H9 (cell line): ENCODE data around the gene TBC1D17. TPM values are rescaled to one million over a fixed set of nuclear protein-coding genes. Genes with fewer than 3 reads are reported as not detected.

Source experiments
- DNase-seq: peaks from one replicate; pipeline ENCODE4 v3.0.0-alpha.2; 2017
- H2AFZ ChIP-seq: one replicate; pipeline ENCODE4 v1.6.1; 2013; ENCODE audit warnings: mild to moderate bottlenecking, low read length, control low read depth, moderate library complexity
- H2AK5ac ChIP-seq: 2 replicates; pipeline ENCODE4 v1.6.1; 2013; ENCODE audit warnings: low read length, control low read depth, mixed read lengths; ENCODE audit not compliant: insufficient read length
- H2BK120ac ChIP-seq: one replicate; pipeline ENCODE4 v1.6.1; 2013; ENCODE audit warnings: low read depth, mild to moderate bottlenecking, low read length, control low read depth, inconsistent platforms; ENCODE audit not compliant: poor library complexity, severe bottlenecking
- H2BK12ac ChIP-seq: 2 replicates; pipeline ENCODE4 v1.6.1; 2013; ENCODE audit warnings: low read length, control low read depth, mixed read lengths, low read depth; ENCODE audit not compliant: insufficient read length
- H2BK15ac ChIP-seq: 2 replicates; pipeline ENCODE4 v1.6.1; 2013; ENCODE audit warnings: low read depth, low read length, control low read depth
- H2BK20ac ChIP-seq: one replicate; pipeline ENCODE4 v1.6.1; 2013; ENCODE audit warnings: low read depth, mild to moderate bottlenecking, low read length, control low read depth, inconsistent platforms; ENCODE audit not compliant: poor library complexity, severe bottlenecking
- H2BK5ac ChIP-seq: 2 replicates; pipeline ENCODE4 v1.6.1; 2013; ENCODE audit warnings: low read length, control low read depth, mixed read lengths; ENCODE audit not compliant: insufficient read length
- H3K14ac ChIP-seq: 2 replicates; pipeline ENCODE4 v1.6.1; 2013; ENCODE audit warnings: low read length, control low read depth; ENCODE audit not compliant: insufficient read depth
- H3K18ac ChIP-seq: 2 replicates; pipeline ENCODE4 v1.6.1; 2013; ENCODE audit warnings: low read depth, mild to moderate bottlenecking, mixed read lengths, low read length, control low read depth; ENCODE audit not compliant: insufficient read length
- H3K23ac ChIP-seq: 2 replicates; pipeline ENCODE4 v1.6.1; 2013; ENCODE audit warnings: low read length, control low read depth, mixed read lengths, low read depth; ENCODE audit not compliant: insufficient read length
- H3K23me2 ChIP-seq: 2 replicates; pipeline ENCODE4 v1.6.1; 2013; ENCODE audit warnings: low read depth, mild to moderate bottlenecking, mixed read lengths, low read length, control low read depth; ENCODE audit not compliant: insufficient read length, poor library complexity, severe bottlenecking
- H3K27ac ChIP-seq: 2 replicates; pipeline ENCODE4 v1.5.1; 2013; ENCODE audit warnings: low read length, control low read depth, mixed read lengths, low read depth; ENCODE audit not compliant: insufficient read length
- H3K27me3 ChIP-seq: 2 replicates; pipeline ENCODE4 v1.6.1; 2013; ENCODE audit warnings: low read length, control low read depth, inconsistent platforms; ENCODE audit not compliant: insufficient read depth
- H3K4ac ChIP-seq: 2 replicates; pipeline ENCODE4 v1.6.1; 2013; ENCODE audit warnings: low read depth, mild to moderate bottlenecking, control low read depth, inconsistent platforms, low read length, moderate library complexity
- H3K4me1 ChIP-seq: 2 replicates; pipeline ENCODE4 v1.6.1; 2013; ENCODE audit warnings: low read length, control low read depth, inconsistent platforms; ENCODE audit not compliant: insufficient read depth
- H3K4me2 ChIP-seq: 2 replicates; pipeline ENCODE4 v1.6.1; 2013; ENCODE audit warnings: low read length, control low read depth, mixed read lengths; ENCODE audit not compliant: insufficient read length, insufficient read depth
- H3K56ac ChIP-seq: 2 replicates; pipeline ENCODE4 v1.6.1; 2013; ENCODE audit warnings: low read depth, mild to moderate bottlenecking, mixed read lengths, low read length, control low read depth; ENCODE audit not compliant: insufficient read length
- H3K79me1 ChIP-seq: 2 replicates; pipeline ENCODE4 v1.6.1; 2013; ENCODE audit warnings: low read depth, mild to moderate bottlenecking, moderate library complexity, low read length, control low read depth, inconsistent platforms; ENCODE audit not compliant: insufficient read depth, poor library complexity, severe bottlenecking
- H3K79me2 ChIP-seq: 2 replicates; pipeline ENCODE4 v1.6.1; 2013; ENCODE audit warnings: low read length, control low read depth, inconsistent platforms; ENCODE audit not compliant: insufficient read depth
- H3K9ac ChIP-seq: 2 replicates; pipeline ENCODE4 v1.6.1; 2013; ENCODE audit warnings: low read length, control low read depth, mixed read lengths; ENCODE audit not compliant: insufficient read length; ENCODE audit errors: extremely low read depth
- H3K9me3 ChIP-seq: one replicate; pipeline ENCODE4 v1.6.1; 2013; ENCODE audit warnings: low read depth, low read length, inconsistent platforms; ENCODE audit not compliant: control insufficient read depth
- H3T11ph ChIP-seq: one replicate; pipeline ENCODE4 v1.6.1; 2013; ENCODE audit warnings: mild to moderate bottlenecking, low read length, control low read depth, inconsistent platforms
- H4K20me1 ChIP-seq: one replicate; pipeline ENCODE4 v1.6.1; 2013; ENCODE audit not compliant: control insufficient read depth, insufficient read length, insufficient read depth
- H4K5ac ChIP-seq: 2 replicates; pipeline ENCODE4 v1.6.1; 2013; ENCODE audit warnings: low read depth, mild to moderate bottlenecking, mixed read lengths, low read length, control low read depth; ENCODE audit not compliant: insufficient read length
- H4K8ac ChIP-seq: replicated peaks from 2 replicates; pipeline ENCODE4 v1.6.1; 2013; ENCODE audit warnings: low read length, control low read depth, mixed read lengths, low read depth; ENCODE audit not compliant: insufficient read length
- H4K91ac ChIP-seq: 2 replicates; pipeline ENCODE4 v1.6.1; 2013; ENCODE audit warnings: low read depth, mild to moderate bottlenecking, moderate library complexity, mixed read lengths, low read length, control low read depth; ENCODE audit not compliant: insufficient read length
- H3K27ac Mint-ChIP-seq, 3 experiments: 2 replicates in 2 of 3; 3 replicates in 1 of 3; pipeline ENCODE4 v1.8.0; 2020 to 2021; ENCODE audit warnings: mixed read lengths in 3 of 3, mild to moderate bottlenecking in 1 of 3, moderate library complexity in 1 of 3
- H3K27me3 Mint-ChIP-seq: 2 replicates; pipeline ENCODE4 v1.8.0; 2021; ENCODE audit warnings: low read depth, mild to moderate bottlenecking, moderate library complexity, mixed read lengths
- H3K36me3 Mint-ChIP-seq, 3 experiments: 2 replicates in 2 of 3; 3 replicates in 1 of 3; pipeline ENCODE4 v1.8.0; 2020 to 2021; ENCODE audit warnings: low read depth in 3 of 3, mixed read lengths in 3 of 3; ENCODE audit not compliant: insufficient read depth in 1 of 3
- H3K4me1 Mint-ChIP-seq, 2 experiments: 2 replicates each; pipeline ENCODE4 v1.8.0; 2020; ENCODE audit warnings: mixed read lengths in 2 of 2
- H3K4me3 Mint-ChIP-seq, 2 experiments: 2 replicates in 1 of 2; 3 replicates in 1 of 2; pipeline ENCODE4 v1.8.0; 2020 to 2021; ENCODE audit warnings: mild to moderate bottlenecking in 2 of 2, mixed read lengths in 2 of 2, moderate library complexity in 1 of 2
- H3K9me3 Mint-ChIP-seq, 2 experiments: 2 replicates in 1 of 2; 3 replicates in 1 of 2; pipeline ENCODE4 v1.8.0; 2020; ENCODE audit warnings: mild to moderate bottlenecking in 2 of 2, mixed read lengths in 2 of 2, moderate library complexity in 1 of 2
- CTCF ChIP-seq: fragments of 200-600 bp; sonication (generic); conservative IDR thresholded peaks from 3 replicates; pipeline ENCODE4 v1.8.0; 2021; ENCODE audit warnings: antibody characterized with exemption, mild to moderate bottlenecking
- WGBS: extraction: QIAGEN DNeasy Blood & Tissue Kit; methylation state at CpG from one replicate; pipeline ENCODE4 v1.1.7; 2013; ENCODE audit warnings: missing lambda C conversion rate, low lambda C conversion rate, mixed read lengths; ENCODE audit not compliant: insufficient read length; ENCODE audit errors: extremely low coverage; 5-methylcytosine and 5-hydroxymethylcytosine counted together
- total RNA-seq: library from RNA; stranded (reverse); gene quantifications from 2 replicates; pipeline ENCODE4 v1.2.1, GENCODE V29; 2021

Gene TBC1D17
- total RNA-seq, 1 experiment from 2014 or later = 33.6 TPM

GRCh38 chr19:49884760-49885159 lies 7.3 kb downstream of the TBC1D17 start:
- peaks cover 0 to 11% of the 10 kb centered on the region in 2 experiments; a peak in 1 of 5 replicates for H3K9me3 Mint-ChIP-seq
- no peaks in the 10 kb centered on the region; the same call in 1 of the 2 replicates for H3K27me3 ChIP-seq
- H3K4me3 Mint-ChIP-seq = no peak overlapping the region
- TF ChIP-seq CTCF = no peak
- H3K79me1 ChIP-seq = no peaks in the 10 kb centered on the region
- no peak overlapping the region for H4K91ac ChIP-seq
- no peaks in the 10 kb centered on the region for H3K9me3 ChIP-seq
- H3K18ac ChIP-seq = no peak overlapping the region
- no peak overlapping the region for H3K9ac ChIP-seq
- WGBS = no CpG with 5 or more reads among the region's 3 CpGs
- no peaks in the 10 kb centered on the region for H3K79me2 ChIP-seq
- no peaks in the 10 kb centered on the region for H3K23me2 ChIP-seq
- H3K14ac ChIP-seq = no peak overlapping the region
- H2BK5ac ChIP-seq = no peak overlapping the region
- no peak overlapping the region for H2AK5ac ChIP-seq
- no peak overlapping the region for H3K56ac ChIP-seq
- no peak overlapping the region for H3T11ph ChIP-seq
- no peak for DNase-seq
- H4K5ac ChIP-seq = no peak overlapping the region
- no peak overlapping the region for H2BK15ac ChIP-seq
- H3K23ac ChIP-seq = no peak overlapping the region
- no peak overlapping the region for H3K4me2 ChIP-seq
- no peak overlapping the region for H3K27ac Mint-ChIP-seq
- H4K8ac ChIP-seq = no peak overlapping the region
- peaks cover 56 to 74% (median 69%) of the 10 kb centered on the region in 3 experiments for H3K36me3 Mint-ChIP-seq
- H3K27me3 Mint-ChIP-seq = peaks cover 6% of the 10 kb centered on the region; the same call in 1 of the 2 replicates
- H2AFZ ChIP-seq = no peak overlapping the region
- no peaks in the 10 kb centered on the region for H3K4me1 ChIP-seq
- H2BK120ac ChIP-seq = no peak overlapping the region
- H4K20me1 ChIP-seq = no peaks in the 10 kb centered on the region
- H2BK20ac ChIP-seq = no peak overlapping the region
- no peak overlapping the region for H3K4ac ChIP-seq
- H3K27ac ChIP-seq = no peak overlapping the region
- H2BK12ac ChIP-seq = no peak overlapping the region
- H3K4me1 Mint-ChIP-seq = 0 out of 4 replicates have a peak, but pooled peaks cover 0 to 3% of the 10 kb centered on the region in 2 experiments
